ENCODE measurements around the gene HRCT1.
"Not testable (repeated sequence)": the region's sequence is repeated elsewhere in the genome, so short reads cannot be mapped to it uniquely, and the experiment has no call there.

The HRCT1 gene

GRCh38 chr9:35896570-35896969 is 9.4 kb upstream of the HRCT1 start:
- Histone ChIP-seq H3K27ac (ENCODE audit: low read depth, low read length) (no peak overlapping the region), H3K9ac (ENCODE audit: low read depth, low read length) (no peak overlapping the region), H3K4me3 (ENCODE audit: low read depth, low read length) (no peak overlapping the region), H3K27me3 (ENCODE audit: control insufficient read depth, insufficient read depth, low read length) (no peaks in the 10 kb centered on the region), H3K9me3 (ENCODE audit: control insufficient read depth, insufficient read depth, low read length) (no peaks in the 10 kb centered on the region), H3K36me3 (ENCODE audit: control insufficient read depth, insufficient read depth, low read length) (no peaks in the 10 kb centered on the region), H3K4me1 (ENCODE audit: control insufficient read depth, insufficient read depth, low read length) (no peaks in the 10 kb centered on the region)

- H3K27me3 ChIP-seq (ENCODE audit: control insufficient read depth, insufficient read depth, low read length); H3K4me3 ChIP-seq (ENCODE audit: low read depth, low read length); H3K9ac ChIP-seq (ENCODE audit: low read depth, low read length); H3K27ac ChIP-seq (ENCODE audit: low read depth, low read length); H3K36me3 ChIP-seq (ENCODE audit: control insufficient read depth, insufficient read depth, low read length); H3K4me1 ChIP-seq (ENCODE audit: control insufficient read depth, insufficient read depth, low read length); H3K9me3 ChIP-seq (ENCODE audit: control insufficient read depth, insufficient read depth, low read length): not testable (repeated sequence)
Measured at GRCh38 chr9:35897376-35898099, 8.5 kb upstream of the HRCT1 start.

GRCh38 chr9:35898337-35898736 is 7.7 kb upstream of the HRCT1 start:
- no peak overlapping the region for H3K9ac ChIP-seq (ENCODE audit: low read depth, low read length)
- H3K4me3 ChIP-seq (ENCODE audit: low read depth, low read length) = no peak overlapping the region
- H3K4me1 ChIP-seq (ENCODE audit: control insufficient read depth, insufficient read depth, low read length) = no peaks in the 10 kb centered on the region
- no peaks in the 10 kb centered on the region for H3K36me3 ChIP-seq (ENCODE audit: control insufficient read depth, insufficient read depth, low read length)
- no peaks in the 10 kb centered on the region for H3K27me3 ChIP-seq (ENCODE audit: control insufficient read depth, insufficient read depth, low read length)
- no peak overlapping the region for H3K27ac ChIP-seq (ENCODE audit: low read depth, low read length)
- H3K9me3 ChIP-seq (ENCODE audit: control insufficient read depth, insufficient read depth, low read length) = no peaks in the 10 kb centered on the region

GRCh38 chr9:35899021-35899420 is 7.0 kb upstream of the HRCT1 start:
- no peaks in the 10 kb centered on the region for H3K9me3 ChIP-seq (ENCODE audit: control insufficient read depth, insufficient read depth, low read length)

GRCh38 chr9:35903049-35903448 is 3.0 kb upstream of the HRCT1 start:
- H3K9ac ChIP-seq (ENCODE audit: low read depth, low read length) = no peak overlapping the region
- no peak overlapping the region for H3K4me3 ChIP-seq (ENCODE audit: low read depth, low read length)
- peaks cover 13% of the 10 kb centered on the region for H3K4me1 ChIP-seq (ENCODE audit: control insufficient read depth, insufficient read depth, low read length)
- no peaks in the 10 kb centered on the region for H3K36me3 ChIP-seq (ENCODE audit: control insufficient read depth, insufficient read depth, low read length)
- H3K27ac ChIP-seq (ENCODE audit: low read depth, low read length) = no peak overlapping the region
- no peaks in the 10 kb centered on the region for H3K9me3 ChIP-seq (ENCODE audit: control insufficient read depth, insufficient read depth, low read length)
- no peaks in the 10 kb centered on the region for H3K27me3 ChIP-seq (ENCODE audit: control insufficient read depth, insufficient read depth, low read length)

More at GRCh38 chr9:35899021-35899420, 7.0 kb upstream of the HRCT1 start:
- Histone ChIP-seq H3K36me3 (ENCODE audit: control insufficient read depth, insufficient read depth, low read length) (no peaks in the 10 kb centered on the region), H3K4me1 (ENCODE audit: control insufficient read depth, insufficient read depth, low read length) (no peaks in the 10 kb centered on the region), H3K4me3 (ENCODE audit: low read depth, low read length) (no peak overlapping the region), H3K27me3 (ENCODE audit: control insufficient read depth, insufficient read depth, low read length) (no peaks in the 10 kb centered on the region), H3K9ac (ENCODE audit: low read depth, low read length) (no peak overlapping the region), H3K27ac (ENCODE audit: low read depth, low read length) (no peak overlapping the region)

GRCh38 chr9:35904338-35904737 is 1.7 kb upstream of the HRCT1 start:
- Histone ChIP-seq H3K4me1 (ENCODE audit: control insufficient read depth, insufficient read depth, low read length) (peaks cover 25% of the 10 kb centered on the region), H3K27me3 (ENCODE audit: control insufficient read depth, insufficient read depth, low read length) (no peaks in the 10 kb centered on the region), H3K9me3 (ENCODE audit: control insufficient read depth, insufficient read depth, low read length) (no peaks in the 10 kb centered on the region), H3K4me3 (ENCODE audit: low read depth, low read length) (no peak overlapping the region), H3K36me3 (ENCODE audit: control insufficient read depth, insufficient read depth, low read length) (no peaks in the 10 kb centered on the region), H3K9ac (ENCODE audit: low read depth, low read length) (no peak overlapping the region), H3K27ac (ENCODE audit: low read depth, low read length) (no peak overlapping the region)

- Histone ChIP-seq H3K9ac (ENCODE audit: low read depth, low read length) (no peak overlapping the region), H3K36me3 (ENCODE audit: control insufficient read depth, insufficient read depth, low read length) (no peaks in the 10 kb centered on the region), H3K27ac (ENCODE audit: low read depth, low read length) (no peak overlapping the region), H3K9me3 (ENCODE audit: control insufficient read depth, insufficient read depth, low read length) (no peaks in the 10 kb centered on the region), H3K4me3 (ENCODE audit: low read depth, low read length) (no peak overlapping the region), H3K27me3 (ENCODE audit: control insufficient read depth, insufficient read depth, low read length) (no peaks in the 10 kb centered on the region), H3K4me1 (ENCODE audit: control insufficient read depth, insufficient read depth, low read length) (peaks cover 25% of the 10 kb centered on the region)
Measured at GRCh38 chr9:35905051-35905781, 786 bp upstream of the HRCT1 start.

- peak overlapping the region; percentile 11; the same call in 1 of the 2 replicates for H3K9ac ChIP-seq (ENCODE audit: low read depth, low read length)
- no peaks in the 10 kb centered on the region for H3K9me3 ChIP-seq (ENCODE audit: control insufficient read depth, insufficient read depth, low read length)
- no peak overlapping the region; the same call in 1 of the 2 replicates for H3K4me3 ChIP-seq (ENCODE audit: low read depth, low read length)
- no peaks in the 10 kb centered on the region for H3K27me3 ChIP-seq (ENCODE audit: control insufficient read depth, insufficient read depth, low read length)
- peak overlapping the region; percentile 93 for H3K27ac ChIP-seq (ENCODE audit: low read depth, low read length)
- H3K4me1 ChIP-seq (ENCODE audit: control insufficient read depth, insufficient read depth, low read length) = peaks cover 25% of the 10 kb centered on the region
- H3K36me3 ChIP-seq (ENCODE audit: control insufficient read depth, insufficient read depth, low read length) = no peaks in the 10 kb centered on the region
Measured at GRCh38 chr9:35906923-35907699, 1.1 kb downstream of the HRCT1 start.

GRCh38 chr9:35907711-35908503 is 1.9 kb downstream of the HRCT1 start:
- Histone ChIP-seq H3K9me3 (ENCODE audit: control insufficient read depth, insufficient read depth, low read length) (no peaks in the 10 kb centered on the region), H3K4me1 (ENCODE audit: control insufficient read depth, insufficient read depth, low read length) (peaks cover 25% of the 10 kb centered on the region), H3K4me3 (ENCODE audit: low read depth, low read length) (no peak overlapping the region; the same call in 1 of the 2 replicates), H3K27me3 (ENCODE audit: control insufficient read depth, insufficient read depth, low read length) (no peaks in the 10 kb centered on the region), H3K27ac (ENCODE audit: low read depth, low read length) (peak overlapping the region; percentile 93), H3K9ac (ENCODE audit: low read depth, low read length) (peak overlapping the region; percentile 26; the same call in 1 of the 2 replicates), H3K36me3 (ENCODE audit: control insufficient read depth, insufficient read depth, low read length) (no peaks in the 10 kb centered on the region)

- H3K27ac ChIP-seq (ENCODE audit: low read depth, low read length) = peak overlapping the region; percentile 93
- H3K9ac ChIP-seq (ENCODE audit: low read depth, low read length) = peak overlapping the region; percentile 26; the same call in 1 of the 2 replicates
- no peaks in the 10 kb centered on the region for H3K36me3 ChIP-seq (ENCODE audit: control insufficient read depth, insufficient read depth, low read length)
- peaks cover 25% of the 10 kb centered on the region for H3K4me1 ChIP-seq (ENCODE audit: control insufficient read depth, insufficient read depth, low read length)
- no peaks in the 10 kb centered on the region for H3K9me3 ChIP-seq (ENCODE audit: control insufficient read depth, insufficient read depth, low read length)
- no peaks in the 10 kb centered on the region for H3K27me3 ChIP-seq (ENCODE audit: control insufficient read depth, insufficient read depth, low read length)
- H3K4me3 ChIP-seq (ENCODE audit: low read depth, low read length) = no peak overlapping the region
Measured at GRCh38 chr9:35908504-35909125, 2.6 kb downstream of the HRCT1 start.

Data from HUES48 (cell line).